GM08714 (cell line): ENCODE results near the gene PCDHGA12.
"Not testable (repeated sequence)": the region's sequence is repeated elsewhere in the genome, so short reads cannot be mapped to it uniquely, and the experiment has no call there.

Experiments
- H3K4me3 ChIP-seq: fragments of 200-500 bp; sonication (Bioruptor generic); 2 replicates; pipeline ENCODE4 v1.5.1; 2014; ENCODE audit warnings: mild to moderate bottlenecking, low read length, inconsistent platforms
- ZNF274 ChIP-seq: IDR thresholded peaks from 2 replicates; pipeline ENCODE4 v1.6.1; 2012; ENCODE audit warnings: mild to moderate bottlenecking, low read depth, low read length

PCDHGA12 gene

DNA sequence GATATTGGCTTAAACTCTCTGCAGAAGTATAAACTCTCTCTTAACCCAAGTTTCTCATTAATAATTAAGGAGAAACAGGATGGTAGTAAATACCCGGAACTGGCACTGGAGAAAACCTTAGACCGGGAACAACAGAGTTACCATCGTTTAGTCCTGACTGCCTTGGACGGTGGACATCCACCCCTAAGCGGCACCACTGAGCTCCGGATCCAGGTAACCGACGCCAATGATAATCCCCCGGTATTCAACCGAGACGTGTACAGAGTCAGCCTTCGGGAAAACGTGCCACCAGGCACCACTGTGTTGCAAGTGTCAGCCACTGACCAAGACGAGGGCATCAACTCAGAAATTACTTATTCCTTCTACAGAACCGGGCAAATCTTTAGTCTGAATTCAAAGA, 31.7 kb upstream of the PCDHGA12 start:
- no peak for TF ChIP-seq ZNF274
- no peak overlapping the region for H3K4me3 ChIP-seq

DNA sequence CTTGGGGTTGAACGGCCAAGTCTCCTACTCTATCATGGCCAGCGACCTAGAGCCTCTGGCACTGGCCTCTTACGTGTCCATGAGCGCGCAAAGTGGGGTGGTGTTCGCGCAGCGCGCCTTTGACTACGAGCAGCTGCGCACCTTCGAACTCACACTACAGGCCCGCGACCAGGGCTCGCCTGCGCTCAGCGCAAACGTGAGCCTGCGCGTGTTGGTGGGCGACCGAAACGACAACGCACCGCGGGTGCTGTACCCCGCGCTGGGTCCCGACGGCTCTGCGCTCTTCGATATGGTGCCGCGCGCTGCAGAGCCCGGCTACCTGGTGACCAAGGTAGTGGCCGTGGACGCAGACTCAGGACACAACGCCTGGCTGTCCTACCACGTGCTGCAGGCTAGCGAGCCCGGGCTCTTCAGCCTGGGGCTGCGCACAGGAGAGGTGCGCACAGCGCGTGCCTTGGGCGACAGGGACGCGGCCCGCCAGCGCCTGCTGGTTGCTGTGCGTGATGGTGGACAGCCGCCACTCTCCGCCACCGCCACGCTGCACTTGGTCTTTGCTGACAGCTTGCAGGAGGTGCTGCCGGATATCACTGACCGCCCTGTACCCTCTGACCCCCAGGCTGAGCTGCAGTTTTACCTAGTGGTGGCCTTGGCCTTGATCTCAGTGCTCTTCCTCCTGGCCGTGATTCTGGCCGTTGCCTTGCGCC, 30.6 kb upstream of the PCDHGA12 start:
- TF ChIP-seq ZNF274, result no peak
- H3K4me3 ChIP-seq, result no peak overlapping the region

DNA sequence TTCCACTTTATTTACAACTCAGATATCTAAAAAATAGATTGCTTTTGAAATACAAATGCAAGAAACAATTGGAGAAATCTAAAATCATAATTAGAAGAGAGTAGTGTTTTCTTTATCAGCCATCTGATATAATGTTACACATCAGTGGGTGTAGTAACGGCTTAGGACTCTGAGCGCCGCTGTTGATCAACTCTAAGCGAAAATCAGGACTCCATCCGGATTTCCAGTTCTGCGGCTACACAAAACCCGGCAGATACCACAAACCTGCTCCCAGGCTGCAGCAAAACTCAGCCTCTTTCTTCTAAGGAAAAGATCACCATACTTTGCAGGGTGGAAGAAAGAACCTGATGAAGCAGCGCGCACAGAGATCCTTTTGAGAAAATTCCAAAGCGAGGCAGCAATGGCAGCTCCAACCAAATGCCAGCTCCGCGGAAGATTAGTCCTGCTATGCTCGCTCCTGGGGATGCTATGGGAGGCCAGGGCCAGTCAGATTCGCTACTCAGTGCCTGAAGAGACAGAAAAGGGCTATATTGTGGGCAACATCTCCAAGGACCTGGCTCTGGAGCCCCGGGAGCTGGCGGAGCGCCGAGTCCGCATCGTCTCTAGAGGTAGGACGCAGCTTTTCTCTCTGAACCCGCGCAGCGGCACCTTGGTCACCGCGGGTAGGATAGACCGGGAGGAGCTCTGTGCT, 27.6 kb upstream of the PCDHGA12 start, which contains the start of gene PCDHGA9:
Gene PCDHGA9 (plus strand): TSS at position 226 of the 691 bp plus-strand sequence. CDS start 175 bp downstream, at position 401.
- no peak within 1 kb of the TSS; the same call in 1 of the 2 replicates for H3K4me3 ChIP-seq
- no peak for TF ChIP-seq ZNF274

DNA sequence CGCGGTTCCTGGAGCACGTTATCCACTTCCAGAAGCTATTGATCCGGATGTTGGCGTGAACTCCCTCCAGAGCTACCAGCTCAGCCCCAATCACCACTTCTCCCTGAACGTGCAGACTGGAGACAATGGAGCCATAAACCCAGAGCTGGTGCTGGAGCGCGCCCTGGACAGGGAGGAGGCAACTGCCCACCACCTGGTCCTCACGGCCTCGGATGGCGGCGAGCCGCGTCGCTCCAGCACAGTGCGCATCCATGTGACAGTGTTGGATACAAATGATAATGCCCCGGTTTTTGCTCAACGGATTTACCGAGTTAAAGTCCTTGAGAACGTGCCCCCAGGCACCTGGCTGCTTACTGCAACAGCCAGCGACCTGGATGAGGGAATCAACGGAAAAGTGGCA, 26.9 kb upstream of the PCDHGA12 start:
- no peak for TF ChIP-seq ZNF274
- H3K4me3 ChIP-seq, result no peak overlapping the region

DNA sequence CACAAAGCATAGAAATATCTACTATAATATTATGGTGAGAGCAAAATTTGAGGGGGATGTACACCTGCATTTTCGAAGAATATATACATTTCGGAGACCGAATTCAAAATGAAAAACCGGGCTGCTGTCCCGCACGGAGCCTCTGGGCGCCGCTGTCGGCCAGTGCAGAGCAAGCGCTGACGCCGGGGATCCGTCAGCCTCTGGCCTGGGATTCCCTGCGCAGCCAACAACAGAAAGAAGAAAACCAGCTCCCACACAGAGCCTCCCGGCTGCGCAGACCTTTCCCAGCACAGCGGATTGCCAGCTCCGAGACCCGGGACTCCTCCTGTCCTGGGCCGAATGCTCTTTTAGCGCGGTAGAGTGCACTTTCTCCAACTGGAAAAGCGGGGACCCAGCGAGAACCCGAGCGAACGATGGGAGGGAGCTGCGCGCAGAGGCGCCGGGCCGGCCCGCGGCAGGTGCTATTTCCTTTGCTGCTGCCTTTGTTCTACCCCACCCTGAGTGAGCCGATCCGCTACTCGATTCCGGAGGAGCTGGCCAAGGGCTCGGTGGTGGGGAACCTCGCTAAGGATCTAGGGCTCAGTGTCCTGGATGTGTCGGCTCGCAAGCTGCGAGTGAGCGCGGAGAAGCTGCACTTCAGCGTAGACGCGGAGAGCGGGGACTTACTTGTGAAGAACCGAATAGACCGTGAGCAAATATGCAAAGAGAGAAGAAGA, 22.4 kb upstream of the PCDHGA12 start, which contains the start of gene PCDHGB6:
Gene PCDHGB6 (plus strand): TSS at position 232 of the 716 bp plus-strand sequence. CDS start 182 bp downstream, at position 414.
- peak within 1 kb of the TSS; percentile 33; the same call in 1 of the 2 replicates for H3K4me3 ChIP-seq

DNA sequence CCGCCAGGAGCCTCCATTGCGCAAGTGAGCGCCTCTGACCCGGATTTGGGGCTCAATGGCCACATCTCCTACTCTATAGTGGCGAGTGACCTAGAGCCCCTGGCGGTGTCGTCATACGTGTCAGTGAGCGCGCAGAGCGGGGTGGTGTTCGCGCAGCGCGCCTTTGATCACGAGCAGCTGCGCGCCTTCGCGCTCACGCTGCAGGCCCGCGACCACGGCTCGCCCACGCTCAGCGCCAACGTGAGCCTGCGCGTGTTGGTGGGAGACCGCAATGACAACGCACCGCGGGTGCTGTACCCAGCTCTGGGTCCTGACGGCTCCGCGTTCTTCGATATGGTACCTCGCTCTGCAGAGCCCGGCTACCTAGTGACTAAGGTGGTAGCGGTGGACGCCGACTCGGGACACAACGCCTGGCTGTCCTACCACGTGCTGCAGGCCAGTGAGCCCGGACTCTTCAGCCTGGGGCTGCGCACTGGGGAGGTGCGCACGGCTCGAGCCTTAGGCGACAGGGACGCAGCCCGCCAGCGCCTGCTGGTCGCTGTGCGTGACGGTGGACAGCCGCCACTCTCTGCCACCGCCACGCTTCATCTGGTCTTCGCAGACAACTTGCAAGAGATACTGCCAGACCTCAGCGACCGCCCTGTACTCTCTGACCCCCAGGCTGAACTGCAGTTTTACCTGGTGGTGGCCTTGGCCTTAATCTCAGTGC, 20.6 kb upstream of the PCDHGA12 start:
- TF ChIP-seq ZNF274, result no peak
- no peak overlapping the region for H3K4me3 ChIP-seq

DNA sequence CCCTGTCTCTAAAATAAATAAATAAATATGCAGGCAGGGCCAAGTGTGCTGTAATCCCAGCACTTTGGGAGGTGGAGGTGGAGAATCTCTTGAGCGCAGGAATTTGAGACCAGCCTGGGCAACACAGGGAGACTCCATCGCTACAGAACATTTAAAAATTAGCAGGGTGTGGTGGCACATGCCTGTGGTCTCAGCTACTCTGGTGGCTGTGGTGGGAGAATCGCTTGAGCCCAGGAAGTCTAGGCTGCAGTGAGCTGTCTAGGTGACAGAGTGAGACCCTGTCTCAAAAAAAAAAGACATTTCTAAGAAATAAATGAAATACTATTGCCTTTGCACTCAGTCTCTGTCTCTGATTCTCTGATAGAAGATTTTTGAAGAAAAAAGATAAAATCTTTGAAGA, 18.7 kb upstream of the PCDHGA12 start:
- no peak for TF ChIP-seq ZNF274
- no peak overlapping the region for H3K4me3 ChIP-seq

DNA sequence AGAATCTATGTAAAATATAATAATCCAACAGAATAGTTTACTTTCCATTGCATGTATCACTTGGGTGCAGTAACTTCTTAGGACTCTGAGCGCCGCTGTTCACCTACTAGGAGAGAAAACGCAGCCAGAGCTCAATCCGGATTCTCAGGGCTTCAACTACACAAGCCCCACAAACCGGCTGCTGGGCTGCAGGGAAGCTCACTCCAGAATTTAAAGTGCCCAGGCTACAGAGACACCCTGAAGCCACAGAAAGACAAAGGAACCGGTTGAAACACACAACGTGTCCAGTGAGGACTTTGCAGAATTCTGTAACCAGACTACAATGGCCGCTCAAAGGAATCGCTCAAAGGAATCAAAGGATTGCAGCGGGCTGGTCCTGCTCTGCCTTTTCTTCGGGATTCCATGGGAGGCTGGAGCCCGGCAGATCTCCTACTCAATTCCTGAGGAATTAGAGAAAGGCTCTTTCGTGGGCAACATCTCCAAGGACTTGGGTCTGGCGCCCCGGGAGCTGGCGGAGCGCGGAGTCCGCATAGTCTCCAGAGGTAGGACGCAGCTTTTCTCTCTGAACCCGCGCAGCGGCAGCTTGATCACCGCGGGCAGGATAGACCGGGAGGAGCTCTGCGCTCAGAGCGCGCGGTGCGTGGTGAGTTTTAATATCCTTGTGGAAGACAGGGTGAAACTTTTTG, 17.3 kb upstream of the PCDHGA12 start, which contains the start of gene PCDHGA10:
Gene PCDHGA10 (plus strand): TSS at position 134 of the 686 bp plus-strand sequence. CDS start 189 bp downstream, at position 323.
- TF ChIP-seq ZNF274, result no peak
- peak within 1 kb of the TSS; percentile 77; the same call in 1 of the 2 replicates for H3K4me3 ChIP-seq

DNA sequence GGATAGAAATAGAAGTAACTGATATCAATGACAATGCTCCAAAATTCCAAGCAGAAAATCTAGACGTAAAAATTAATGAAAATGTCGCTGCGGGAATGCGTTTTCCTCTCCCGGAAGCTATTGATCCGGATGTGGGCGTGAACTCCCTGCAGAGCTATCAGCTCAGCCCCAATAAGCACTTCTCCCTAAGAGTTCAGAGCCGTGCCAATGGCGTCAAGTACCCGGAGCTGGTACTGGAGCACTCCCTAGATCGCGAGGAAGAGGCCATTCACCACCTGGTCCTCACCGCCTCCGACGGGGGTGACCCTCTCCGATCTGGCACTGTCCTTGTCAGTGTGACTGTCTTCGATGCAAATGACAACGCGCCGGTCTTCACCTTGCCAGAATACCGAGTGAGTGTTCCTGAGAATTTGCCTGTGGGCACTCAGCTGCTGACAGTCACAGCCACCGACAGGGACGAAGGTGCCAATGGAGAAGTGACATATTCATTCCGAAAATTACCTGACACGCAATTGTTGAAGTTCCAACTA, 16.7 kb upstream of the PCDHGA12 start:
- TF ChIP-seq ZNF274, result no peak
- H3K4me3 ChIP-seq, result peak overlapping the region; percentile 77; the same call in 1 of the 2 replicates

DNA sequence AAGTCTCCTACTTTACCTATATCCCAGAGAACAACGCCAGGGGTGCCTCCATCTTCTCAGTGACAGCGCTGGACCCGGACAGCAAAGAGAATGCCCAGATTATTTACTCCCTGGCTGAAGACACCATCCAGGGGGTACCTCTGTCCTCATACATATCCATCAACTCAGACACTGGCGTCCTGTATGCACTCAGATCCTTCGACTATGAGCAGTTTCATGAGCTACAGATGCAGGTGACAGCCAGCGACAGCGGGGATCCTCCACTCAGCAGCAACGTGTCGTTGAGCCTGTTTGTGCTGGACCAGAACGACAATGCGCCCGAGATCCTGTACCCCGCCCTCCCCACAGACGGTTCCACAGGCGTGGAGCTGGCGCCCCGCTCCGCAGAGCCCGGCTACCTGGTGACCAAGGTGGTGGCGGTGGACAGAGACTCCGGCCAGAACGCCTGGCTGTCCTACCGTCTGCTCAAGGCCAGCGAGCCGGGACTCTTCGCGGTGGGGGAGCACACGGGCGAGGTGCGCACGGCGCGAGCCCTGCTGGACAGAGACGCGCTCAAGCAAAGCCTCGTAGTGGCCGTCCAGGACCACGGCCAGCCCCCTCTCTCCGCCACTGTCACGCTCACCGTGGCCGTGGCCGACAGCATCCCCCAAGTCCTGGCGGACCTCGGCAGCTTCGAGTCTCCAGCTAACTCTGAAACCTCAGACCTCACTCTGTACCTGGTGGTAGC, 15.6 kb upstream of the PCDHGA12 start:
- not testable (repeated sequence) for H3K4me3 ChIP-seq

DNA sequence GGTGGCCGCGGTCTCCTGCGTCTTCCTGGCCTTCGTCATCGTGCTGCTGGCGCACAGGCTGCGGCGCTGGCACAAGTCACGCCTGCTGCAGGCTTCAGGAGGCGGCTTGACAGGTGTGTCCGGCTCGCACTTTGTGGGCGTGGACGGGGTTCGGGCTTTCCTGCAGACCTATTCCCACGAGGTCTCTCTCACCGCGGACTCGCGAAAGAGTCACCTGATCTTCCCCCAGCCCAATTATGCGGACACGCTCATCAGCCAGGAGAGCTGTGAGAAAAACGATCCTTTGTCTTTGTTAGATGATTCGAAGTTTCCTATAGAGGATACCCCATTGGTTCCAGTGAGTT, 15.1 kb upstream of the PCDHGA12 start:
- not testable (repeated sequence) for H3K4me3 ChIP-seq

DNA sequence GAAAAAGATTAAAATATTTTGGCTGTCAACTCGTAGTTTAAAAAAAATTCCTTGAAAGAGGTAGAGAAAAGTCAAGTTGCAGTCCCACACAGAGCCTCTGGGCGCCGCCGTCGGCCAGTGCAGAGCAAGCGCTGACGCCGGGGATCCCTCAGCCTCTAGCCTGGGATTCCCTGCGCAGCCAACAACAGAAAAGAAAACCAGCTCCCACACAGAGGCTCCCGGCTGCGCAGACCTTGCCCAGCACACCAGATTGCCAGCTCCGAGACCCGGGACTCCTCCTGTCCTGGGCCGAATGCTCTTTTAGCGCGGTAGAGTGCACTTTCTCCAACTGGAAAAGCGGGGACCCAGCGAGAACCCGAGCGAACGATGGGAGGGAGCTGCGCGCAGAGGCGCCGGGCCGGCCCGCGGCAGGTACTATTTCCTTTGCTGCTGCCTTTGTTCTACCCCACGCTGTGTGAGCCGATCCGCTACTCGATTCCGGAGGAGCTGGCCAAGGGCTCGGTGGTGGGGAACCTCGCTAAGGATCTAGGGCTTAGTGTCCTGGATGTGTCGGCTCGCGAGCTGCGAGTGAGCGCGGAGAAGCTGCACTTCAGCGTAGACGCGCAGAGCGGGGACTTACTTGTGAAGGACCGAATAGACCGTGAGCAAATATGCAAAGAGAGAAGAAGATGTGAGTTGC, 12.7 kb upstream of the PCDHGA12 start, which contains the start of gene PCDHGB7:
Gene PCDHGB7 (plus strand): TSS at position 184 of the 679 bp plus-strand sequence. CDS start 183 bp downstream, at position 367.
- H3K4me3 ChIP-seq, result peak within 1 kb of the TSS; percentile 28; the same call in 1 of the 2 replicates
